Fibroblast of lung (primary cell): Measurements from ENCODE around the gene CFAP61.

Experiments used
- EZH2 ChIP-seq: IDR thresholded peaks from 2 replicates; pipeline ENCODE4 v1.5.1; 2012; ENCODE audit warnings: low read length, control low read depth, mild to moderate bottlenecking; ENCODE audit errors: missing control alignments
- TF ChIP-seq, protein P1 (sequence below), 2 donors: IDR thresholded peaks in 1 of 2; conservative IDR thresholded peaks in 1 of 2; 1 replicate in 1 of 2; 2 replicates in 1 of 2; pipeline ENCODE4 v1.5.1; 2011 to 2012; ENCODE audit warnings: low read length in 2 of 2, control low read depth in 1 of 2, inconsistent platforms in 1 of 2, low read depth in 1 of 2, mild to moderate bottlenecking in 1 of 2

DNA sequence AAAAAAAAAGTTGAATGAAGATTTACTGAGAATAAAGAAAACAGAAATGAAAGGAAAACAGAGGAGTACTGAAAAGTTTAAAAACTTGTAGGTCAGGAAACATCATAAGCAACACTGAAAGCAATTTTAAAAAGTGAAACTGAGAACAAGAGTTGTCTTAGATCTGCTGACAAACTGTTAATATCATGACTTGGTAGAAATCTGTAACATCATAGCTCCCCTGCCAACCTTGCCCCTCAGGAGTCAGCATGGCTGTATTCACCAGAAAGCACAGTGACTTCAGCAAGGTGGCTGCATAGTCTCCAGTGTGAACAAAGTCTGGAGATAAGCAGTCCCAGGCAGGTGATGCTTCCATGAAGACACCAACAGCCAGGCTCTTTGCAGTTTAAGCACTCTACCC, 29.8 kb upstream of the CFAP61 start:
- TF ChIP-seq, protein P1, sequence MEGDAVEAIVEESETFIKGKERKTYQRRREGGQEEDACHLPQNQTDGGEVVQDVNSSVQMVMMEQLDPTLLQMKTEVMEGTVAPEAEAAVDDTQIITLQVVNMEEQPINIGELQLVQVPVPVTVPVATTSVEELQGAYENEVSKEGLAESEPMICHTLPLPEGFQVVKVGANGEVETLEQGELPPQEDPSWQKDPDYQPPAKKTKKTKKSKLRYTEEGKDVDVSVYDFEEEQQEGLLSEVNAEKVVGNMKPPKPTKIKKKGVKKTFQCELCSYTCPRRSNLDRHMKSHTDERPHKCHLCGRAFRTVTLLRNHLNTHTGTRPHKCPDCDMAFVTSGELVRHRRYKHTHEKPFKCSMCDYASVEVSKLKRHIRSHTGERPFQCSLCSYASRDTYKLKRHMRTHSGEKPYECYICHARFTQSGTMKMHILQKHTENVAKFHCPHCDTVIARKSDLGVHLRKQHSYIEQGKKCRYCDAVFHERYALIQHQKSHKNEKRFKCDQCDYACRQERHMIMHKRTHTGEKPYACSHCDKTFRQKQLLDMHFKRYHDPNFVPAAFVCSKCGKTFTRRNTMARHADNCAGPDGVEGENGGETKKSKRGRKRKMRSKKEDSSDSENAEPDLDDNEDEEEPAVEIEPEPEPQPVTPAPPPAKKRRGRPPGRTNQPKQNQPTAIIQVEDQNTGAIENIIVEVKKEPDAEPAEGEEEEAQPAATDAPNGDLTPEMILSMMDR (conservative IDR thresholded peaks at IDR 0.05 in 1 of 2, IDR thresholded peaks at IDR 0.05 in 1 of 2; ENCODE audit: low read depth in 1 of 2, low read length in 2 of 2), result no peak
- no peak for TF ChIP-seq EZH2
